Stomach (tissue), 4 donors: ENCODE data around the gene MCF2L.

Experiments
- CTCF ChIP-seq, 7 experiments: fragments of 450-650 bp in 4 of 7; fragments of 200-600 bp in 3 of 7; sonication (generic) in 3 of 7; IDR thresholded peaks; one replicate each; pipeline ENCODE4 v1.5.1; 2016 to 2019; ENCODE audit warnings: antibody characterized with exemption in 7 of 7, control low read depth in 2 of 7, mild to moderate bottlenecking in 1 of 7
- EP300 ChIP-seq: sonication (generic); formaldehyde crosslinking; IDR thresholded peaks from one replicate; pipeline ENCODE4 v1.6.1; 2017; ENCODE audit warnings: antibody characterized with exemption
- POLR2A ChIP-seq, 4 donors: fragments of 450-650 bp; IDR thresholded peaks; one replicate each; pipeline ENCODE4 v1.6.1; 2016; ENCODE audit warnings: antibody characterized with exemption in 4 of 4, control low read depth in 2 of 4, mild to moderate bottlenecking in 1 of 4, moderate library complexity in 1 of 4
- POLR2AphosphoS5 ChIP-seq, 3 donors: sonication (generic); formaldehyde crosslinking; IDR thresholded peaks; one replicate each; pipeline ENCODE4 v1.6.1; 2016; ENCODE audit warnings: antibody characterized with exemption in 3 of 3

- no peak for TF ChIP-seq CTCF (IDR thresholded peaks at IDR 0.05)
- no peak for TF ChIP-seq POLR2AphosphoS5 (IDR thresholded peaks at IDR 0.05)
- no peak for TF ChIP-seq EP300
- no peak for TF ChIP-seq POLR2A (IDR thresholded peaks at IDR 0.05)
Observed at GRCh38 chr13:113143466-113144254, 174.6 kb downstream of the MCF2L start.
